Smooth muscle cell (in vitro differentiated cells): ENCODE data around the gene TMEM18. TPM values are rescaled to one million over a fixed set of nuclear protein-coding genes. Genes with fewer than 3 reads are reported as not detected.

ENCODE experiments used
- DNase-seq: peaks from one replicate; lab custom pipeline; 2025; ENCODE audit not compliant: unreplicated experiment; lab: John Stamatoyannopoulos, UW
- H2AFZ ChIP-seq: fragments of 200-600 bp; sonication (generic); 2 replicates; pipeline ENCODE4 v1.6.0; 2016; ENCODE audit warnings: antibody characterized with exemption, low read depth, mild to moderate bottlenecking
- H3F3A ChIP-seq: fragments of 200-600 bp; sonication (generic); 2 replicates; pipeline ENCODE4 v1.6.0; 2017; ENCODE audit warnings: antibody characterized with exemption, low read depth
- H3K27ac ChIP-seq: fragments of 200-600 bp; sonication (generic); 2 replicates; pipeline ENCODE4 v1.5.1; 2016; ENCODE audit warnings: low read depth, mild to moderate bottlenecking
- H3K27me3 ChIP-seq: fragments of 200-600 bp; sonication (generic); 2 replicates; pipeline ENCODE4 v1.6.1; 2016; ENCODE audit warnings: low read depth, mild to moderate bottlenecking
- H3K36me3 ChIP-seq: fragments of 200-600 bp; sonication (generic); 2 replicates; pipeline ENCODE4 v1.5.1; 2016; ENCODE audit warnings: low read depth
- H3K4me1 ChIP-seq: fragments of 200-600 bp; sonication (generic); 2 replicates; pipeline ENCODE4 v1.5.1; 2016; ENCODE audit warnings: low read depth
- H3K4me2 ChIP-seq: fragments of 200-600 bp; sonication (generic); 2 replicates; pipeline ENCODE4 v1.6.0; 2016; ENCODE audit warnings: mild to moderate bottlenecking
- H3K4me3 ChIP-seq: fragments of 200-600 bp; sonication (generic); 2 replicates; pipeline ENCODE4 v1.5.1; 2016; ENCODE audit warnings: mild to moderate bottlenecking
- H3K79me2 ChIP-seq: fragments of 200-600 bp; sonication (generic); 2 replicates; pipeline ENCODE4 v1.6.0; 2016; ENCODE audit warnings: low read depth, mild to moderate bottlenecking
- H3K9ac ChIP-seq: fragments of 200-600 bp; sonication (generic); 2 replicates; pipeline ENCODE4 v1.6.0; 2016; ENCODE audit warnings: low read depth
- H3K9me3 ChIP-seq: fragments of 200-600 bp; sonication (generic); replicated peaks from 2 replicates; pipeline ENCODE4 v1.5.1; 2016; ENCODE audit warnings: low read depth
- H4K20me1 ChIP-seq: fragments of 200-600 bp; sonication (generic); 2 replicates; pipeline ENCODE4 v1.6.0; 2016; ENCODE audit warnings: low read depth
- WGBS: methylation state at CpG from one replicate; pipeline ENCODE4 v1.1.7; 2016; ENCODE audit warnings: low lambda C conversion rate; 5-methylcytosine and 5-hydroxymethylcytosine counted together
- polyA plus RNA-seq: library from polyadenylated mRNA; unstranded; fragments of >200 nt; fragmentation: Nextera tagmentation; extraction: Ambion mirVana; gene quantifications from 2 replicates; pipeline ENCODE4 v1.2.1, GENCODE V29; 2016
- total RNA-seq: library from RNA; depleted of rRNA; stranded (reverse); fragments of >200 nt; gene quantifications from 2 replicates; pipeline ENCODE4 v1.2.3, GENCODE V29; 2014
- TF ChIP-seq, protein P1 (sequence below): fragments of 200-600 bp; sonication (generic); IDR thresholded peaks from 2 replicates; pipeline ENCODE4 v1.5.1; 2017; ENCODE audit warnings: borderline replicate concordance, mild to moderate bottlenecking, antibody characterized with exemption; ENCODE audit not compliant: insufficient read depth, poor library complexity, severe bottlenecking

The TMEM18 gene
- total and polyA plus RNA-seq, 2 experiments from 2014 or later = 18.3 to 29.1 TPM

GRCh38 chr2:677959-678550, 849 bp upstream of the TMEM18 start:
- Histone ChIP-seq H3K4me2 (peak overlapping the region; percentile 90), H3K9ac (peak overlapping the region; percentile 99), H3K27me3 (no peaks in the 10 kb centered on the region), H3K9me3 (no peaks in the 10 kb centered on the region), H3K79me2 (peaks cover 15% of the 10 kb centered on the region), H4K20me1 (peaks cover 28% of the 10 kb centered on the region), H3F3A (peaks cover 3% of the 10 kb centered on the region), H3K36me3 (no peaks in the 10 kb centered on the region), H3K4me3 (peak overlapping the region; percentile 70), H3K27ac (peak overlapping the region; percentile 99), H2AFZ (peak overlapping the region; percentile 89), H3K4me1 (peaks cover 4% of the 10 kb centered on the region)
- TF ChIP-seq, protein P1, sequence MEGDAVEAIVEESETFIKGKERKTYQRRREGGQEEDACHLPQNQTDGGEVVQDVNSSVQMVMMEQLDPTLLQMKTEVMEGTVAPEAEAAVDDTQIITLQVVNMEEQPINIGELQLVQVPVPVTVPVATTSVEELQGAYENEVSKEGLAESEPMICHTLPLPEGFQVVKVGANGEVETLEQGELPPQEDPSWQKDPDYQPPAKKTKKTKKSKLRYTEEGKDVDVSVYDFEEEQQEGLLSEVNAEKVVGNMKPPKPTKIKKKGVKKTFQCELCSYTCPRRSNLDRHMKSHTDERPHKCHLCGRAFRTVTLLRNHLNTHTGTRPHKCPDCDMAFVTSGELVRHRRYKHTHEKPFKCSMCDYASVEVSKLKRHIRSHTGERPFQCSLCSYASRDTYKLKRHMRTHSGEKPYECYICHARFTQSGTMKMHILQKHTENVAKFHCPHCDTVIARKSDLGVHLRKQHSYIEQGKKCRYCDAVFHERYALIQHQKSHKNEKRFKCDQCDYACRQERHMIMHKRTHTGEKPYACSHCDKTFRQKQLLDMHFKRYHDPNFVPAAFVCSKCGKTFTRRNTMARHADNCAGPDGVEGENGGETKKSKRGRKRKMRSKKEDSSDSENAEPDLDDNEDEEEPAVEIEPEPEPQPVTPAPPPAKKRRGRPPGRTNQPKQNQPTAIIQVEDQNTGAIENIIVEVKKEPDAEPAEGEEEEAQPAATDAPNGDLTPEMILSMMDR = no peak
- DNase-seq = no peak
- WGBS = 83% methylated on average over 9 of the region's 9 CpGs

GRCh38 chr2:676647-677055, 555 bp downstream of the TMEM18 start:
- DNase-seq = no peak
- Histone ChIP-seq H3K9me3 (no peaks in the 10 kb centered on the region), H3K4me3 (peak overlapping the region; percentile 70), H3K27ac (peak overlapping the region; percentile 51), H3K4me1 (peaks cover 4% of the 10 kb centered on the region), H3K79me2 (peaks cover 23% of the 10 kb centered on the region), H4K20me1 (peaks cover 40% of the 10 kb centered on the region), H3F3A (peaks cover 3% of the 10 kb centered on the region), H2AFZ (no peak overlapping the region), H3K36me3 (no peaks in the 10 kb centered on the region), H3K9ac (peak overlapping the region; percentile 21), H3K4me2 (peak overlapping the region; percentile 85), H3K27me3 (no peaks in the 10 kb centered on the region)
- under 1% methylated on average over 31 of the region's 46 CpGs for WGBS
- TF ChIP-seq, protein P1 = no peak

- DNase-seq = peak; percentile 47
- Histone ChIP-seq H3F3A (peaks cover 3% of the 10 kb centered on the region), H3K79me2 (peaks cover 23% of the 10 kb centered on the region), H2AFZ (no peak overlapping the region), H3K9me3 (no peaks in the 10 kb centered on the region), H3K27ac (peak overlapping the region; percentile 78), H3K36me3 (no peaks in the 10 kb centered on the region), H3K4me3 (peak overlapping the region; percentile 70), H3K9ac (peak overlapping the region; percentile 21), H4K20me1 (peaks cover 40% of the 10 kb centered on the region), H3K27me3 (no peaks in the 10 kb centered on the region), H3K4me1 (peaks cover 4% of the 10 kb centered on the region), H3K4me2 (peak overlapping the region; percentile 85)
- TF ChIP-seq, protein P1 = peak; percentile 30
- 7% methylated on average over 21 of the region's 21 CpGs for WGBS
Observed at GRCh38 chr2:675982-676646, 1.1 kb downstream of the TMEM18 start.
